GM23248 (cell line): ENCODE measurements around the gene APC. TPM values are rescaled to one million over a fixed set of nuclear protein-coding genes. Genes with fewer than 3 reads are reported as not detected.
A peak's percentile ranks its signal among the peaks of the same experiment; 100 is the strongest.

Experiments used
- DNase-seq: peaks from one replicate; pipeline ENCODE4 v3.0.0-alpha.2; 2015
- H2AFZ ChIP-seq: fragments of 200-600 bp; sonication (generic); 2 replicates; pipeline ENCODE4 v1.6.1; 2016; ENCODE audit warnings: antibody characterized with exemption
- H3F3A ChIP-seq: fragments of 200-600 bp; sonication (generic); 2 replicates; pipeline ENCODE4 v1.6.1; 2016; ENCODE audit warnings: mild to moderate bottlenecking, antibody characterized with exemption, mixed run types; ENCODE audit not compliant: insufficient read depth
- H3K27ac ChIP-seq: fragments of 200-600 bp; sonication (generic); 2 replicates; pipeline ENCODE4 v1.5.1; 2016; ENCODE audit warnings: mild to moderate bottlenecking
- H3K27me3 ChIP-seq: fragments of 200-600 bp; sonication (generic); replicated peaks from 2 replicates; pipeline ENCODE4 v1.6.1; 2016; ENCODE audit warnings: mild to moderate bottlenecking; ENCODE audit not compliant: insufficient read depth
- H3K36me3 ChIP-seq: fragments of 200-600 bp; sonication (generic); 2 replicates; pipeline ENCODE4 v1.6.1; 2016; ENCODE audit warnings: low read depth, mild to moderate bottlenecking
- H3K4me1 ChIP-seq: fragments of 200-600 bp; sonication (generic); 2 replicates; pipeline ENCODE4 v1.6.1; 2016; ENCODE audit warnings: mild to moderate bottlenecking; ENCODE audit not compliant: insufficient read depth
- H3K4me2 ChIP-seq: fragments of 200-600 bp; sonication (generic); one replicate; pipeline ENCODE4 v1.6.1; 2016; ENCODE audit warnings: mild to moderate bottlenecking; ENCODE audit not compliant: unreplicated experiment
- H3K4me3 ChIP-seq: fragments of 200-600 bp; sonication (generic); 2 replicates; pipeline ENCODE4 v1.5.1; 2016; ENCODE audit warnings: mild to moderate bottlenecking
- H3K79me2 ChIP-seq: fragments of 200-600 bp; sonication (generic); 2 replicates; pipeline ENCODE4 v1.6.1; 2016; ENCODE audit warnings: mild to moderate bottlenecking; ENCODE audit not compliant: insufficient read depth
- H3K9ac ChIP-seq: fragments of 200-600 bp; sonication (generic); 2 replicates; pipeline ENCODE4 v1.6.1; 2016; ENCODE audit warnings: mild to moderate bottlenecking
- H3K9me2 ChIP-seq: fragments of 200-600 bp; sonication (generic); 2 replicates; pipeline ENCODE4 v1.6.1; 2016; ENCODE audit warnings: mixed run types, mild to moderate bottlenecking, moderate library complexity; ENCODE audit not compliant: insufficient read depth
- H3K9me3 ChIP-seq: fragments of 200-600 bp; sonication (generic); one replicate; pipeline ENCODE4 v1.6.1; 2017; ENCODE audit warnings: low read depth
- H4K20me1 ChIP-seq: fragments of 200-600 bp; sonication (generic); 2 replicates; pipeline ENCODE4 v1.6.0; 2016; ENCODE audit not compliant: insufficient read depth
- EZH2 ChIP-seq: fragments of 200-600 bp; sonication (generic); IDR thresholded peaks from 2 replicates; pipeline ENCODE4 v1.6.1; 2018; ENCODE audit warnings: antibody characterized with exemption, mild to moderate bottlenecking; ENCODE audit not compliant: insufficient read depth, poor library complexity, severe bottlenecking
- EZH2phosphoT487 ChIP-seq: fragments of 200-600 bp; sonication (generic); IDR thresholded peaks from 2 replicates; pipeline ENCODE4 v1.6.1; 2018; ENCODE audit warnings: antibody characterized with exemption, moderate library complexity, mild to moderate bottlenecking, low read depth; ENCODE audit not compliant: insufficient read depth
- WGBS, 2 experiments: methylation state at CpG; one replicate each; pipeline ENCODE4 v1.1.6; 2015 to 2017; ENCODE audit warnings: low lambda C conversion rate in 2 of 2, low coverage in 1 of 2; ENCODE audit errors: missing lambda C conversion rate in 2 of 2; 5-methylcytosine and 5-hydroxymethylcytosine counted together
- in situ Hi-C: fragments of 300-500 bp; cut with MboI; formaldehyde crosslinking; loops from 2 replicates; pipeline ENCODE4 v1.15.0; 2020
- polyA plus RNA-seq: library from polyadenylated mRNA; unstranded; fragments of >200 nt; fragmentation: Nextera tagmentation; extraction: Ambion mirVana; gene quantifications from 2 replicates; pipeline ENCODE4 v1.2.1, GENCODE V29; 2016
- total RNA-seq: library from RNA; depleted of rRNA; stranded (reverse); fragments of >200 nt; shearing (Covaris generic); gene quantifications from 2 replicates; pipeline ENCODE4 v1.2.3, GENCODE V29; 2014

Gene APC
- total and polyA plus RNA-seq, 2 experiments from 2014 or later, result 18.1 to 34.2 TPM

DNA sequence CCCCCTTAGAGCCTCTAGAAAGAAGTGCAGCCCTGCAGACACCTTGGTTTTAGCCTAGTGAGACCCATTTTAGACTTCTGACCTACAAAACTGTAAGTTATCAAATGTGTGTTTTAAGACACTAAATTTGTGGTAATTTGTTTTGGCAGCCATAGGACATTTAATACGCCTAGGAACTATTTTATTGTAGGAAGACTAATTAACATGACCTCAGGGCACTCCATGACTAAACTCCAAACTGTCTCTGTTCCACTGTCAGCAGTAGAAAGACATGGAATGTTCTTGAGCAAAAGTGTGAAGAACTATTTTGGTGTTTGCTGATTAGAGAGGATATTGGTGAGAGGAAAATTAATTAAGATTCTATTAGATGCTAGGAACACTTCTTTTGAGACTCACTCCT is 4.1 kb upstream of the APC start:
- no peak overlapping the region for H3K4me2 ChIP-seq
- H3F3A ChIP-seq, result peaks cover 16% of the 10 kb centered on the region
- no peaks in the 10 kb centered on the region for H3K27me3 ChIP-seq
- DNase-seq, result peak; percentile 6
- H2AFZ ChIP-seq, result no peak overlapping the region
- no peak overlapping the region for H3K27ac ChIP-seq
- H3K9ac ChIP-seq, result no peak overlapping the region
- no peak overlapping the region for H3K4me3 ChIP-seq
- no peak for TF ChIP-seq EZH2
- no peak for TF ChIP-seq EZH2phosphoT487
- 39 to 67% methylated on average over 1 of the region's 1 CpG for WGBS, 2 experiments
- in situ Hi-C loops, result no loop called here
- no peaks in the 10 kb centered on the region for H3K9me2 ChIP-seq
- no peaks in the 10 kb centered on the region for H4K20me1 ChIP-seq
- no peaks in the 10 kb centered on the region for H3K36me3 ChIP-seq
- peaks cover 72% of the 10 kb centered on the region for H3K79me2 ChIP-seq
- H3K4me1 ChIP-seq, result peaks cover 37% of the 10 kb centered on the region
- no peaks in the 10 kb centered on the region for H3K9me3 ChIP-seq

DNA sequence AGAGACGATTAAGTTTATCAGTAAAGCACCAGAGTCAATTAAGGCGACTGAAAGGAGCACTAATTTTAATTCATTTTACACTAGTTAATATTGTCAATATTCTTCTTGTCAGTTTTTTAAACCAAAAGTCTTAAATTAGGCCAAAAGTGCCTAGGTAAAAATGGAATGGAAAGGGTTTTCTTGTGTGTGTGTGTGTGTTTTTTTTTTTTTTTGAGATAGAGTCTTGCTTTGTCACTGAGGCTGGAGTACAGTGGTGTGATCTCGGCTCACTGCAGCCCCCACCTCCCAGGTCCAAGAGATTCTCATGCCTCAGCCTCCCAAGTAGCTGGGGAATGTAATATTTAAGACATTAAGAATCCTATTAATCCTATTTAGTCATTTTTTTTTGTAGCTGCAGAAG is 3.1 kb upstream of the APC start:
- no peak overlapping the region for H3K4me3 ChIP-seq
- no peak overlapping the region for H2AFZ ChIP-seq
- H3K79me2 ChIP-seq, result peaks cover 74% of the 10 kb centered on the region
- no peak for DNase-seq
- no peaks in the 10 kb centered on the region for H3K27me3 ChIP-seq
- no peak overlapping the region for H3K9ac ChIP-seq
- H4K20me1 ChIP-seq, result no peaks in the 10 kb centered on the region
- H3K36me3 ChIP-seq, result no peaks in the 10 kb centered on the region
- TF ChIP-seq EZH2phosphoT487, result no peak
- no peak for TF ChIP-seq EZH2
- WGBS, 2 experiments, result 97 to 99% methylated on average over 3 of the region's 3 CpGs
- in situ Hi-C loops, result no loop called here
- H3K9me2 ChIP-seq, result no peaks in the 10 kb centered on the region
- H3K4me1 ChIP-seq, result peaks cover 47% of the 10 kb centered on the region
- H3F3A ChIP-seq, result peaks cover 16% of the 10 kb centered on the region
- no peaks in the 10 kb centered on the region for H3K9me3 ChIP-seq
- H3K4me2 ChIP-seq, result no peak overlapping the region
- no peak overlapping the region for H3K27ac ChIP-seq

DNA sequence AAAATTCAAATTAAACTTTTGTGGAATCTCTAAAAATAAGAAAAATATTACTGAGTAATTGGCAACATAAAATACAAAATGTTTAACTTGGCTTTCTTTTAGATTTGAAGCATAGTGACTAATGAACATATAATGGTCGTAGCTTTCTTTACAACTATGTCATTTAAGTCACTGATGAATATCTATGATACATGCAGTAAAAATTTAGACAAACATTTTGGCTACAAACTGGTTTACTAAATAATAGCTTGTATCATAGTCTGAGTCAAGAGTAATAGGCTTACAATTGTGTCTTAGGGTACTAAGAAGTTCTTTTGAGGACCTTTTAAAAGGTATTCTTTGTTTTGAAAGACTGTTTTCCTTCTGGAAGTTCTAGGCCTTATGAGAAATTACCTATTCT is 2.0 kb upstream of the APC start:
- H3K27ac ChIP-seq, result peak overlapping the region; percentile 75
- H3K27me3 ChIP-seq, result no peaks in the 10 kb centered on the region
- TF ChIP-seq EZH2 (no peak), EZH2phosphoT487 (no peak)
- 0% methylated on average over 1 of the region's 1 CpG for WGBS, 2 experiments
- no peaks in the 10 kb centered on the region for H3K36me3 ChIP-seq
- H3F3A ChIP-seq, result peaks cover 16% of the 10 kb centered on the region
- 0 out of 2 replicates have a peak overlapping the region, but pooled peaks have one; percentile 21 for H3K9ac ChIP-seq
- peak overlapping the region; percentile 98 for H3K4me2 ChIP-seq
- H3K4me3 ChIP-seq, result peak overlapping the region; percentile 31
- H3K9me3 ChIP-seq, result no peaks in the 10 kb centered on the region
- peak; percentile 82 for DNase-seq
- H2AFZ ChIP-seq, result no peak overlapping the region
- no peaks in the 10 kb centered on the region for H3K9me2 ChIP-seq
- H3K4me1 ChIP-seq, result peaks cover 54% of the 10 kb centered on the region
- H4K20me1 ChIP-seq, result no peaks in the 10 kb centered on the region
- H3K79me2 ChIP-seq, result peaks cover 77% of the 10 kb centered on the region
- in situ Hi-C loops, result no loop called here

DNA sequence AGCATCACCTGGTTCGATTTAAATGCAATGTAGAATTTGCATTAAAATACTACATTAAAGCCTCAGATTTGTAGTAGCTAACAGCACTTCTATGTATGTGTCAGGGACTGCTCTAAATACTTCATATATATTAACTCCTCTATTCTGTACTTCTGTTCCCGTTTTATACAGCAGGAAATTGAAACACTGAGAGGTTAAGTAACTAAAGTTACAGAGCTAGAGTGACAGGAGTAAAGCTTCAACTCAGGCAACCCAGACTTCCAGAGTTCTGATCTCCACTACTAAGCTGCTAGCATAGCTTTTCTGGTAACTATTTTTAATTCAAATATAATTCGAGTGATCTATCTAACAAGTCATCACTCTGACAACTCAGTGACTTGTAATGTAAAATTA is 619 bp upstream of the APC start:
- in situ Hi-C loops, result no loop called here
- Histone ChIP-seq H4K20me1 (no peaks in the 10 kb centered on the region), H3K4me1 (peaks cover 54% of the 10 kb centered on the region), H3K9me3 (no peaks in the 10 kb centered on the region), H3K9me2 (no peaks in the 10 kb centered on the region), H3K4me3 (peak overlapping the region; percentile 88), H3K4me2 (peak overlapping the region; percentile 98), H3K9ac (peak overlapping the region; percentile 84), H2AFZ (peak overlapping the region; percentile 90), H3K27ac (peak overlapping the region; percentile 75), H3K36me3 (no peaks in the 10 kb centered on the region), H3K27me3 (no peaks in the 10 kb centered on the region), H3F3A (peaks cover 16% of the 10 kb centered on the region), H3K79me2 (peaks cover 80% of the 10 kb centered on the region)
- DNase-seq, result no peak
- 33 to 34% methylated on average over 3 of the region's 3 CpGs for WGBS, 2 experiments
- TF ChIP-seq EZH2phosphoT487 (no peak), EZH2 (no peak)

DNA sequence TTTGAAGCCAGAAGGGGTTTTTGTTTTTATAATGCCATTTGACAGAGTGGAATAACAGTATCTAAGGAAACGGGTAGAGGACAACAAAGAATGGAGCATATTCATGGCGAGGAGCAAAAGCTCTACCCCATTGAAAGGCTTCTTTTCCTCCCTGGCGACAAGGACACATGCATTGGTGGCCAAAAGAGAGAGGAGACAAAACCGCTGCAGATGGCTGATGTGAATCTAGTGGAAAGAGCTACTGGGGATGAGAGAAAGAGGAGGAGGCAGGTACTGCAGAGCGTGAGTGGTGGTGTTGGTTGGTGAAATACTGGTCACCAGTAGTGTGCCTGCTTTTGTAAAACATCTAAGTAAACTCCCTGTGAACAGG is 491 bp downstream of the APC start:
- Histone ChIP-seq H3K4me3 (peak overlapping the region; percentile 88), H3K9me2 (no peaks in the 10 kb centered on the region), H3K9ac (peak overlapping the region; percentile 84), H3K27ac (peak overlapping the region; percentile 75), H4K20me1 (no peaks in the 10 kb centered on the region), H3K36me3 (no peaks in the 10 kb centered on the region), H2AFZ (peak overlapping the region; percentile 90), H3F3A (peaks cover 16% of the 10 kb centered on the region), H3K9me3 (no peaks in the 10 kb centered on the region), H3K4me1 (peaks cover 54% of the 10 kb centered on the region), H3K4me2 (peak overlapping the region; percentile 98), H3K27me3 (no peaks in the 10 kb centered on the region), H3K79me2 (peaks cover 86% of the 10 kb centered on the region)
- 1% methylated on average over 5 of the region's 5 CpGs for WGBS, 2 experiments
- DNase-seq, result peak; percentile 57
- TF ChIP-seq EZH2, result no peak
- TF ChIP-seq EZH2phosphoT487, result no peak
- in situ Hi-C loops, result no loop called here
